ENCODE data around the gene MR1. TPM values are rescaled to one million over a fixed set of nuclear protein-coding genes. Genes with fewer than 3 reads are reported as not detected.

MR1 gene
- total and polyA plus RNA-seq, 9 of the 15 experiments (the other 6 are each of a cell fraction or from before 2014, with no cell fraction given): 9.7 to 21.7 (median 15.6) TPM

DNA sequence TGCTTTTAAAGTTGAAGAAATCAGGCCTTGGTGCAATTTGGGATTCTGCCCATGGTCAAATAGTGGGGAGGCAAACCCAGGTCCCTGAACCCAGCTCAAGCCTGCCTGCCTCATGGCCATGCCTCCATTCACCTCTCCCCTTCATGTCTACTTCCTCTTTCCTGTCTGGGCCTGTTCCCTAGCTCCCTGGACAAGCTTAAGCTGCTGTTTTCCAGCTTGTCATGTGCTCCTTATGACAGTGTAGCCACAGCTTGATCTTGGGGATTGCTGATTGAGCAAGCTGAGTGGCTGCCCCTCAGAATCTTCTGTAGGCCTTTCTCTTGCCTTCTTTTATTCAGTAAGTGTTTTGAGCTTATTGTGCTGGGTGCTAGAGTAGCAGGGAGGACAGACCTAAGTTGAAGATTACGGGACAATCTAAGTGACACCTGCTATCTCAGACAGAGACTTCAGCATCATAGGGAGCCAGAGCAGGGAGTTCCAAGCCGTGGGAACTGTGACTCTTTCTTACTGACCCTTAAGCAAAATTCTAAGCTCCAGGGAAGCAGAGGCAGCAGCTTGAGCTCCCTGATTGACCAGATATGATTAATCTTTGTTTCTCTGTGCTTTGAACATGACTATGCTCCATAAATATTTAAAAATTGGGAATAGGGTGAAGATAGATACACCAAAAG lies 520 bp upstream of the MR1 start (continued):
- TF ChIP-seq, protein P1, sequence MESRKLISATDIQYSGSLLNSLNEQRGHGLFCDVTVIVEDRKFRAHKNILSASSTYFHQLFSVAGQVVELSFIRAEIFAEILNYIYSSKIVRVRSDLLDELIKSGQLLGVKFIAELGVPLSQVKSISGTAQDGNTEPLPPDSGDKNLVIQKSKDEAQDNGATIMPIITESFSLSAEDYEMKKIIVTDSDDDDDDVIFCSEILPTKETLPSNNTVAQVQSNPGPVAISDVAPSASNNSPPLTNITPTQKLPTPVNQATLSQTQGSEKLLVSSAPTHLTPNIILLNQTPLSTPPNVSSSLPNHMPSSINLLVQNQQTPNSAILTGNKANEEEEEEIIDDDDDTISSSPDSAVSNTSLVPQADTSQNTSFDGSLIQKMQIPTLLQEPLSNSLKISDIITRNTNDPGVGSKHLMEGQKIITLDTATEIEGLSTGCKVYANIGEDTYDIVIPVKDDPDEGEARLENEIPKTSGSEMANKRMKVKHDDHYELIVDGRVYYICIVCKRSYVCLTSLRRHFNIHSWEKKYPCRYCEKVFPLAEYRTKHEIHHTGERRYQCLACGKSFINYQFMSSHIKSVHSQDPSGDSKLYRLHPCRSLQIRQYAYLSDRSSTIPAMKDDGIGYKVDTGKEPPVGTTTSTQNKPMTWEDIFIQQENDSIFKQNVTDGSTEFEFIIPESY (CRISPR knock-in tag; IDR thresholded peaks at IDR 0.05): no peak
- TF ChIP-seq, protein P2, sequence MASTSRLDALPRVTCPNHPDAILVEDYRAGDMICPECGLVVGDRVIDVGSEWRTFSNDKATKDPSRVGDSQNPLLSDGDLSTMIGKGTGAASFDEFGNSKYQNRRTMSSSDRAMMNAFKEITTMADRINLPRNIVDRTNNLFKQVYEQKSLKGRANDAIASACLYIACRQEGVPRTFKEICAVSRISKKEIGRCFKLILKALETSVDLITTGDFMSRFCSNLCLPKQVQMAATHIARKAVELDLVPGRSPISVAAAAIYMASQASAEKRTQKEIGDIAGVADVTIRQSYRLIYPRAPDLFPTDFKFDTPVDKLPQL (IDR thresholded peaks at IDR 0.05; ENCODE audit: extremely low read depth, insufficient read length): no peak
- TF ChIP-seq ZNF165 (CRISPR knock-in tag; IDR thresholded peaks at IDR 0.05; ENCODE audit: borderline replicate concordance) (peak; percentile 71; the same call in 1 of the 2 replicates), CHD2 (IDR thresholded peaks at IDR 0.05; ENCODE audit: low read depth, low read length) (0 out of 2 replicates have a peak, but pooled peaks have one; percentile 4), ILK (tag; IDR thresholded peaks at IDR 0.05; ENCODE audit: borderline replicate concordance, low read depth) (0 out of 2 replicates have a peak, but pooled peaks have one; percentile 3), ZNF57 (CRISPR knock-in tag; IDR thresholded peaks at IDR 0.05) (peak; percentile 56; the same call in 1 of the 2 replicates), MECOM (CRISPR knock-in tag; IDR thresholded peaks at IDR 0.05) (peak; percentile 77; the same call in 1 of the 2 replicates), ZNF668 (CRISPR knock-in tag; IDR thresholded peaks at IDR 0.05) (peak; percentile 83), U2AF1 (optimal IDR thresholded peaks at IDR 0.05; ENCODE audit: low read depth, low read length) (no peak), RNF2 (IDR thresholded peaks at IDR 0.05) (no peak), TAF7 (tag; IDR thresholded peaks at IDR 0.05) (0 out of 2 replicates have a peak, but pooled peaks have one; percentile 52), ZNF780A (CRISPR knock-in tag; IDR thresholded peaks at IDR 0.05) (no peak), HDAC2 (IDR thresholded peaks at IDR 0.05) (peak; percentile 55; the same call in 1 of the 2 replicates), BDP1 (IDR thresholded peaks at IDR 0.05; ENCODE audit: insufficient read depth, insufficient read length) (no peak), GABPA (tag; conservative IDR thresholded peaks at IDR 0.05; ENCODE audit: low read depth) (peak; percentile 77), MTA2 (IDR thresholded peaks at IDR 0.05; ENCODE audit: low read depth) (0 out of 2 replicates have a peak, but pooled peaks have one; percentile 15)
- TF ChIP-seq, protein P3, sequence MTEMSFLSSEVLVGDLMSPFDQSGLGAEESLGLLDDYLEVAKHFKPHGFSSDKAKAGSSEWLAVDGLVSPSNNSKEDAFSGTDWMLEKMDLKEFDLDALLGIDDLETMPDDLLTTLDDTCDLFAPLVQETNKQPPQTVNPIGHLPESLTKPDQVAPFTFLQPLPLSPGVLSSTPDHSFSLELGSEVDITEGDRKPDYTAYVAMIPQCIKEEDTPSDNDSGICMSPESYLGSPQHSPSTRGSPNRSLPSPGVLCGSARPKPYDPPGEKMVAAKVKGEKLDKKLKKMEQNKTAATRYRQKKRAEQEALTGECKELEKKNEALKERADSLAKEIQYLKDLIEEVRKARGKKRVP (CRISPR knock-in tag; IDR thresholded peaks at IDR 0.05): peak; percentile 40
- TF ChIP-seq, protein P4, sequence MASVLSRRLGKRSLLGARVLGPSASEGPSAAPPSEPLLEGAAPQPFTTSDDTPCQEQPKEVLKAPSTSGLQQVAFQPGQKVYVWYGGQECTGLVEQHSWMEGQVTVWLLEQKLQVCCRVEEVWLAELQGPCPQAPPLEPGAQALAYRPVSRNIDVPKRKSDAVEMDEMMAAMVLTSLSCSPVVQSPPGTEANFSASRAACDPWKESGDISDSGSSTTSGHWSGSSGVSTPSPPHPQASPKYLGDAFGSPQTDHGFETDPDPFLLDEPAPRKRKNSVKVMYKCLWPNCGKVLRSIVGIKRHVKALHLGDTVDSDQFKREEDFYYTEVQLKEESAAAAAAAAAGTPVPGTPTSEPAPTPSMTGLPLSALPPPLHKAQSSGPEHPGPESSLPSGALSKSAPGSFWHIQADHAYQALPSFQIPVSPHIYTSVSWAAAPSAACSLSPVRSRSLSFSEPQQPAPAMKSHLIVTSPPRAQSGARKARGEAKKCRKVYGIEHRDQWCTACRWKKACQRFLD (CRISPR knock-in tag; IDR thresholded peaks at IDR 0.05): peak; percentile 68
- TF ChIP-seq, protein P5, sequence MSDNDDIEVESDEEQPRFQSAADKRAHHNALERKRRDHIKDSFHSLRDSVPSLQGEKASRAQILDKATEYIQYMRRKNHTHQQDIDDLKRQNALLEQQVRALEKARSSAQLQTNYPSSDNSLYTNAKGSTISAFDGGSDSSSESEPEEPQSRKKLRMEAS (CRISPR knock-in tag; IDR thresholded peaks at IDR 0.05): peak; percentile 72
- TF ChIP-seq, protein P6, sequence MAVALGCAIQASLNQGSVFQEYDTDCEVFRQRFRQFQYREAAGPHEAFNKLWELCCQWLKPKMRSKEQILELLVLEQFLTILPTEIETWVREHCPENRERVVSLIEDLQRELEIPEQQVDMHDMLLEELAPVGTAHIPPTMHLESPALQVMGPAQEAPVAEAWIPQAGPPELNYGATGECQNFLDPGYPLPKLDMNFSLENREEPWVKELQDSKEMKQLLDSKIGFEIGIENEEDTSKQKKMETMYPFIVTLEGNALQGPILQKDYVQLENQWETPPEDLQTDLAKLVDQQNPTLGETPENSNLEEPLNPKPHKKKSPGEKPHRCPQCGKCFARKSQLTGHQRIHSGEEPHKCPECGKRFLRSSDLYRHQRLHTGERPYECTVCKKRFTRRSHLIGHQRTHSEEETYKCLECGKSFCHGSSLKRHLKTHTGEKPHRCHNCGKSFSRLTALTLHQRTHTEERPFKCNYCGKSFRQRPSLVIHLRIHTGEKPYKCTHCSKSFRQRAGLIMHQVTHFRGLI (CRISPR knock-in tag; IDR thresholded peaks at IDR 0.05): peak; percentile 83
